SKM-1 treated with dmso at 0.1 percent for 144 hours (cell line): ENCODE measurements around the gene LY86.

Experiments used
- DNase-seq: peaks from one replicate; lab custom pipeline; 2025; ENCODE audit not compliant: unreplicated experiment; lab: John Stamatoyannopoulos, UW

Gene LY86

GRCh38 chr6:6700407-6701270 lies 112.1 kb downstream of the LY86 start:
- DNase-seq = no peak

- peak; percentile 75 for DNase-seq
Measured at GRCh38 chr6:6701864-6702263, 113.3 kb downstream of the LY86 start.

GRCh38 chr6:6703699-6704098 lies 115.2 kb downstream of the LY86 start:
- no peak for DNase-seq
